Stimulated activated CD8-positive, alpha-beta memory T cell treated with anti-CD3 and anti-CD28 coated beads, Interleukin-15, amount 100 ng/mL, for 4 hours (primary cell): ENCODE measurements around the gene SCN3A.

ENCODE experiments used
- DNase-seq, 2 donors: peaks; one replicate each; pipeline ENCODE4 v3.0.0-alpha.2; 2020; ENCODE audit warnings: low read depth in 2 of 2

Gene SCN3A

DNA sequence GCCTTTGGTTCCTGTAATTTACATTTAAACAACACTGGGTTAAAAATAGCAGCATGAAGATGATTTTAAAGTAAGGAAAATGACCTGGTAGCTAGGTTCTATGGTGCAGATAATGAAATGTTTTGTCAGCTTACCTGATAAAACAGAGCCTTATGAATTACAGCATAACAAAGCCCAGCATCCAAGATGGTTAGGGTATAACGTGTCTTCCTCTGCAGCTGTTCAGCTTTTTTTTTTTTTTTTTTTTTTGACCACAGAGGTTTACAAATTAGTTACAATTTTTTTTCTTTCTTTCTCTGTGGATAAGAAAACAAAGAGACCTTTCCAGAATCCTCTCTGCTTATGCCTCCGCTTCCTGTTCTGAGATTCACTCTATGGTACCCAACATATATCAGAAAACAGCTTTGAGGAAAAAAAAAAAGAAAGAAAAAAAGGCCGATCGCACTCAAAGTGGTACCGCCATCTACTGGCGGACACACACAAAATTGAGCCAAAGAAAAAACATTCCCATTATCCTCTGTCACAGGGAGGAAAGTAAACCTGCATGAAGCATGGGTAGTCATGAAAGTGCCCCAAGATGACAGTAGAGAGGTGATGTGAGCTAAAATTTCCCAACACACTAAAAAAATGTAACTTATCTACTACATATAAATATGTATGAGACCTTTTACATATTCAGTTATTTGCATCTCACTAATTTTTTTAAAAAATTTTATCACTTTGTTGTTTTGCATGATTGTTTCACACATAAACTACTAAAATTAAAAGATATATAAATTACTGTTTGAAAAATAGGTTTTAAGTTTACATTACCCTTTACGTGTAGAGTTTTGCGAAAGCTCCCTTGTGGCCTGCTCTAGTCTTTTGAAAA, at the start of gene SCN3A:
Gene SCN3A (minus strand): TSS at position 362 of the 871 bp plus-strand sequence. CDS start 27,656 bp downstream, outside the sequence.
- no peak for DNase-seq

DNA sequence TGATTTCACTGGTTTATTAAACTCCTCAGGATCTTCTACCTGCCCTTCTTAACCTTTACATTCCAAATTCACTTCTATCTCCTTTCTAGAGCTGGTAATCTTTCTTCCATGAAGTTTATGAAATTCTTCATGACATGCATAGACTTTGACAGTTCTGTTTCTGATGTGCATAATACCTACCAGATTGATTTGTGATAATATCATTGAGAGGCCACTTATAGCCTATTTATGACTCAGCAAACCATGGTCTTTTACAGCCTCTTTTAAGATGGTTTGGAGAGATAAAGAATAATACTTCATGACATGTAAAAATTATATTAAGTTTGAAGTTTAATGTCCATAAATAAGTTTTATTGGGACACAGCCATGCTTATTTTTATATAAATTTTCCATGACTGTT, 49.3 kb upstream of the SCN3A start:
- no peak for DNase-seq

DNA sequence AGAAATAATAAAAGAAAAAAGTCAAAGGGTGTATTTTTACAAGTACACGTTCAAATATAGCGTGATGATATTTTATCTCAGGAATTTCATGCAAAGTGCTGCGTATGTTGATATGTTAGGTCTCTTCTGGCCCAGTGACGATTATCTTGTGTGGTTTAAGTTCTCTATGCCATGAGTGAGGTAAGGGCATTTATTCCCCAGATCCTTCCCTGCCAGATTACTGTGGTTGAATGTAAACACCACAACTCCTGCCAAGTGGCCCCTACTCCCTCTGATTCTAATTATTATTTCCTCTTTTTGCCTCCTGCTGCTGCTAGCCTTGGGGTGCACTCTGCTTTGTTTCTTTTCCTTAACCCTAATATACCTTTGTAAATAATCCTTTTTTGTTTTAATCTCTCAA, 47.5 kb upstream of the SCN3A start:
- no peak for DNase-seq

DNA sequence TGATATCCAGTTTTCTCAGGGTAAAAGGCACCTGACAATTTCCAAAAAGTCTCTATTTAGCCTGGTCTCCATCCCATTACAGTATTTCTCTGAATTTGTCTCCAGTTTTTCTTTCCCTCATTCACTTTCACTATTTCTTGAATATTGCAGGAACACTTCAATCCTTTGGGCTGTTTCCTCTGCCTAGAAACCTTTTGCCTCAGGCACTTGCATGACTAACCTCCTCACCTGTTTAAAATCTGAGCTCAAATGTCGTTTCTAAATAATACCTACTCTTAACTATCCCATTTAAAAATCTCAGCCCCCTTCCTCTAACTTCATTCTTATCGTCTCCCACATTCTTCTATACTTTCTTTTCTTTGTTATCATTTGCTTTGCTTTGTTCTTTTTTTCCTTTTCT, 44.4 kb upstream of the SCN3A start:
- no peak for DNase-seq

DNA sequence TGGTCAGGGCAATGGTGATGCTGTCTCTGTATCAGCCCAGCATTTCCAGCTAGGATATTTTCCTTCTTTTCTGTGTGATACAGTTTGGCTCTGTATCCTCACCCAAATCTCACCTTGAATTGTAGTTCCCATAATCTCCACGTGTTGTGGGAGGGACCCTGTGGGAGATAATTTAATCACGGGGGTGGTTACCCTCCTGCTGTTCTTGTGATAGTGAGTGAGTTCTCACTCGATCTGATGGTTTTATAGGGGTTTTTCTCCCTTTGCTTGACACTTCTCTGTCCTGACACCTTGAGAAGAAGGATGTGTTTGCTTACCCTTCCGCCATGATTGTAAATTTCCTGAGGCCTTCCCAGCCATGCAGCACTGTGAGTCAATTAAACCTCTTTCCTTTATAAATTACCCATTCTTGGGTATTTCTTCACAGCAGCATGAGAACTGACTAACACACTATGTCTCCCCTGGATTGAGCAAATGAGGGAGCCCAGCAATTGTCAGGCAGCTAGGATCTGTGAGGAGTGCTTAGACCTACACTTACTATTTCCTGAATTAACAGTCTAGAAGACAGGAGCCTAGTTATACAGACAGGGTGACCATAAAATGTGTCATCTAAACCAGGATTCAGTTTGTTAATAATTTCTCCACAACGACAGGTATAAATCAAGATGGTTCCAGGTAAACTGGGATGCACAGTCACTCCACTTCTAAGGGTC, 41.4 kb upstream of the SCN3A start:
- DNase-seq: no peak

DNA sequence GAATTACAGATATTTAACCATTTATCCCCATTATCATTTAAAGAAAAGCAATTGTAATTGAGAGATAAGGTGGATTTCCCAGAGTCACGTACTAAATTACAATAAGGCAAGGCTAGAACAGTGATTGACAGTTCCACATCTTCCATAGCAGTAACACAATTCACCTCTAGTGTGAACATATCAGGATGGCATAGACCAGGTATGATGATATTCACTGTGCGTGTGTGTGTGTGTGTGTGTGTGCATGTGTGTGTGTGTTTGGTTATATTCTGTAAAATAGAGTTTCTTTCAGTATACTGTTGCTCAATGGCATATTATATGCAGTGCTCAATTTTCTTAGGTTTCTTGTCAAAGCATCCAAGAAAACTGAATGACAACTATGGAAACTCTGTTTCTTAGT, 37.1 kb upstream of the SCN3A start:
- no peak for DNase-seq

DNA sequence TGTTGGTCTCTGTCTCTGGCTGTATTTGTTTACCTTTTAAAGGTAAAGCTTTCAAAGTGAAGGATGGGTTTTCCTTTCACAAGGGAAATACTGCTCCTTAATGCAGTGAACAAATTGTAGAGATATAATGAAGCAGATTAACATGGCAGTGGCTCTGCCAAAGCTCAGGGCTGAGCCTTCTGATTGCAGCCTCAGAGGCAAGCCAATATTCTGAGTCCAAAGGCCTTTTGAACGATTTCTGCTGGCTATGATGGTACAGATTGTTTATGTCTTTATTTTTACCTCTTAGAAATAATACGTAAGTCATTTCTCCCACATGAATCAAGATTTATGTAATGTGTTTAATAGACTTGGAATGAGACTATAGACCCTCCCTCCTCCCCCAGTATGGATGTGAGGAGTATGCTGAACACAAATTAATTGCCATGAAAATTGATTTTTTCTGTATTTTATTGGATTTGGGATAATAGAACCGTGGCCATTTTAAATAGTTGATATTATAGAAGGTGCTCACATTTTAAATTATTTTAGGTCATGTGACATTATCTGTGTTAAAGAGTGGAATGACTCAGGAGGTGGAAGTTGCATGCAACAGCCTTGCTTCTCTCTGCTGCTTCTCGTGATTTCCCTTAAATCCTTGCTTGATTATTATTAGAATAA, 36.1 kb upstream of the SCN3A start:
- DNase-seq: no peak

DNA sequence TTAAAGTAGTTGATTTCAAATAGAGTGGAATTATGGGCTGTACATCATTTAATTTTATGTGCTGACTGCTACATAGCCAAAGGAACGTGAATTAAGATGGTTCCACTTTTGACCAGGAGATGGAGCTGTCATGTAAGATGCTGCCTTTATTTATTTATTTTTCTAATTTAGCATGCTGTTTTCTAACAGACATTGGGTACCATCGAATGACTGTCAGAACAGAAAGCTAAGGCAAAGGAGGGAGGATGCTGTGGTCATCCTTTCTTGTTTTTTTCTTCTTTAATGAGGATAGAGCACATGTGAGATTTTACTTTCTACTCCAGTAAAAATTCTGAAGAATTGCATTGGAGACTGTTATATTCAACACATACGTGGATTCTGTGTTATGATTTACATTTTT, 35.4 kb upstream of the SCN3A start, which contains the start of gene SCN2A:
Gene SCN2A (plus strand): TSS at position 185 of the 400 bp plus-strand sequence. CDS start 56,410 bp downstream, outside the sequence.
- no peak for DNase-seq

DNA sequence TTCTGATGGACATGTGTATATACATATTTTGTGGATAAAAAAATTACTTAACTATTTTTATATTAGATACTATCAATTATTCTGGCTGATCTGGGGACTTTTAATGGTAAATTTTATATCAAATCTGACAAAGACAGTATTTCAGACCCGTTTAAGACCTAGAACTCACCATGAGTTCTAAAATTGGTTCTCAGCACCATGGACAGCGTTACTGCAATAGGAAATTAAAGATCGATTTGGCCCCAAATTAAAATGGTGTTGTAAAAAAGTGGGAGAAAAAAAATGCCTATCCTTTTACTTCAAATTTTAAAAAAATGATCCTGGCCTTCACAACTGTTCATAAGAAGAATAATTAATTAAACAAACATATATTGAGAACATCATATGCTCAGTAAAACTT, 34.4 kb upstream of the SCN3A start:
- DNase-seq: no peak

DNA sequence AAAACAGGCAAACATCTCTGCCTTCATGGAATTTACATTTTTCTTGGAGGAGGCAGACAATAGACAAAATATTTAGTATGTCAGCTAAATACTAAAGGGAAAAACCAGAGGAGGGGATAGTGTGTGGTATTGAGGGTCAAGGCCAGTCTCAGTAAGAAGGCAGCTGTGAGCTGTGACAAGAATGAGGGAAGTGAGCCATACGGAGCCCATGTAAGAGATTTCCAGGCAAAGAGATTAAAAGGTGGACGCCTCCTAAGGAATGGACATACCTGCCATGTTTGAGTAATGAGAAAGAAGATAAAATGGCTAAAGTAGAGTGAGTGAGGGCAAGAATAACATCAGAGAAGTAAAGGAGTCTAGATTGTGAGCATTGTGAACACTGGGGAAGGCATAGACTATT, 33.2 kb upstream of the SCN3A start:
- no peak for DNase-seq

DNA sequence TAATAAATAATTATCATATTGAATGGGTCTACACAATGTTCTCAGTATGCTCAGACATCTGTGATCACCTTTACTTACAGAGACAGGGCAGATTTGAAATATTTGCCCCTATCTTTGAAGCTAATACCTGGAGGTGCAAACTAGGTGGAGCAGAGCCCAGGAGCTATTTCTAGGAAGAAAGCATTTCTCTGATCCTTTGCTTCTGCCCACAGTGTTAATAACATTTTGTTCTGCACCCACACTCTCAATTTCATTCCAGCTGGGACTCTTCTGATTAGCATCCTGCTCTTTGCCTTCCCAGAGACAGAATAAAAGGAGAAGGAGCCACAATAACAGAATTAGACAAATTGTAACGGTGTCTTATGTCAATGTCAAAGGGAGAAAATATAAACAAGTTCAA, 23.7 kb upstream of the SCN3A start:
- DNase-seq: no peak

DNA sequence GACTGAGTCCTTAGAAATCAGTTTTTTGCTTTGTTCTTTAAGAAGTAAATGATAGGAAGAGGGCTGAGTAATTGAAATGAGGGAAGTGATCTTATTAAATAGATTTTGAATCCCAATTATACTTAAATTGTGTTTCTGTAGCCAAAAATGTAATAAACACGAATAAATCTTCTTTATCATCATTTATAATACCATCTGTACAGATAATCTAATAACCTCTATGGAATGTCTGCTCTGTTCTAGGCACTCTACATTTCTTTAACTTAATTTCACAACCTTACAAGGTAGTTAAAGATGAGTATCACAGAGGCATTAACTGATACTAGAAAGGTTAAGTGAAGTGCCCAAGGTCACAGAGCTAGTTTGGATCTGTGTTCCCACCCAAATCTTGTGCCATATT, 21.1 kb upstream of the SCN3A start:
- DNase-seq: no peak

DNA sequence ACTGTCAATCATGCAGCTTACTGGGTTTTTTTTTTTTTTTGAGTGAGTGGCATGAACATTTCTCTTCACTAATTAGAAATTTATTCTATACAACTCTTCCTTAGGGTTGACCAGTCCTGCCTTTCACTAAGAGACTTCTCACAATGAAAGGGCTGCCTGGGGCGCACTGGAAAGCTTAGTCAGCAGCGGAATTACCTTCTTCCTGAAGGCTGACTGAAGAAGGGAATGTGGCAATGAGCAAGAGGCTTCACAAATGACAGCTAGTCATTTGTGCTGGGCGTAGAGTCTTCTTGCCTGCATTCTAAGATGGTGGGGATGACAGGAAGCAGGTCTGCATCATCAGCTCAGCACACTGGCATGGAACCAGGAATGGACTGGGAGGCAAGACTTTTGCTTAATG, 15.6 kb upstream of the SCN3A start:
- DNase-seq: no peak

DNA sequence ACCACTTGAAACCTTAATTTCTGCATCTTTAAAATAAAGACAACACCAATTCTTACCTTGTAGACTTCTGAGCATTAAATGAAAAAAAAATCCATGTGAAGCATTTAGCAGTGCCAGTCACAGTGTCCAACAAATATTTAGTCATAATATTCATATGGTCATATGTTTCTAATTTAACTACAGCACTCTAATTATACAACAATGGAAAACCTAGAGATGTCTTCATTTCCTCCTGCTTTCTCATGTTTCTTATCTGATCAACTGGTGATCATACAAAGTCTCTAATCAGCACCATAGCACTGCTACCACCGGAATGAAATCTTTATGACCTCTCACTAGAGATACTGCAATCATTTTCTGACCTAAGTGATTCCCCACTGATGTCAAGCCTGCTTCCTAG, 10.2 kb upstream of the SCN3A start:
- DNase-seq: no peak

DNA sequence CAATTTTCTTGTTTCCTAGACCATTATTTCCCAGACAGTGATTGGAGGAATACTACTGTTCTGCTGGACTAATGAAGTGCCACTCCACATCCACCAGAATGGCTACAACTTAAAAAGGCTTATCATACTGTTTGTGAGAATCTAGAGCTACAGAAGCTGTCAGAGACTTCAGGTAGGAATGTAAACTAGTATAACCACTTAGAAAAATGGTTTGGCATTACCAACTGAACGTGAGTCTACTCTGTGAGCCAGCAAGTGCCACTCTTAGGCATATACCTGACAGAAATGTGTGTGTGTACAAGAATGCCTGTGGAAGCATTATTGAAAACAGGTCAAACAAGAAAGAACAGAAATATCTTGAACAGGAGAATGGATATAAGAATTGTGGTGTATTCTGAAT, 4.2 kb upstream of the SCN3A start:
- no peak for DNase-seq

DNA sequence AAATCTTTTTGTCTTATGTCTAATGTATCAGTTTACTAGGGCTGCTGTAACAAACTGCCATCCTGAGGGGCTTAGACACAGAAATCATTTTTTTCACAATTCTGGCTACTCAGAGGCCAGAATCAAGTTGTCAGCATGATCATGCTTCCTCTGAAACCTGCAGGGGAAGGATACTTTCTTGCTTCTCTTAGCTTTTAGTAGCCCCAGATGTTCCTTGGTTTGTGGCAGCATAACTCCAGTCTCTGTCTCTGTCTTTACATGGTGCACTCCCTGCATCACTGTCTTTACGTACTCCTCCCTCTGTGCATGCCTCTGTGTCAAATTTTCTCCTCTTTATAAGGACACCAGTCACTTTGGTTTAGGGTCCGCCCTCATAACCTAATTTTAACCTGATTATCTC, 2.0 kb upstream of the SCN3A start:
- no peak for DNase-seq

DNA sequence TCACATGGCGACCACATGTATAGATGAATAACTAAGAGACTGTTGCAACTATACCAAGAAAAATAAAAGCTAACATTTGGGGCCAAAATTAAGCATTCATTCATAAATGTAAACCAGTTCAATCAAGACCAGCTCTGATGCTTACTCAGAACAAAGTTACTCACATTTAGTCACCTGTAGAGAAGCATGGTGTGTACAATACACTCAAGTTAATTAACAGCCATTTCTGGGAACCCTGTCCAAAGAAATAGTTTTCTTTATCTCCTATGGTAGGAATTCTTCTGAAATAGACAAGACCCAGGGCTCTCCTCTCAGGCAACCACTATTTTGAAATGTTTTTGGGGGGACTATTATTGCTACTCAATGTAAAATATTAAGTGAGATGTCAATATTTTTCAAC, 1.6 kb downstream of the SCN3A start:
- DNase-seq: no peak

DNA sequence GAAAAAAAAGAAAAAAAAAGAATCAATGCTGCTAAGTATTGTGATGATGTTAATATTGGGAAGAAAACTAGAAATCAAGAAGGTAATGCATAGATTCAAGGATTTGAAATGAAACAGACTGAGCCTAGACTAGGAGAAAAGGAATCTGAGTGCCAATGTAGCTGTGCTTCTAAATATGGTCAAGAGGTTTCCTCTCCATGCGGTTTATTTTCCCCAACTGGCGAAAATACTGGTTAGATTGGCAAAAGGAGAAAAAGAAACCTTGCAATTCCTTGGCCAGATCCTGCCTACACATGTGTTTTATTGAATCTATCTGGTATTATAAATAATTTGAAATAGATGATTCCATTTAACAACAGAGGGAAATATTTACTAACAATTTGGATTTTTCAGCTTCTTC, 5.7 kb downstream of the SCN3A start:
- no peak for DNase-seq

DNA sequence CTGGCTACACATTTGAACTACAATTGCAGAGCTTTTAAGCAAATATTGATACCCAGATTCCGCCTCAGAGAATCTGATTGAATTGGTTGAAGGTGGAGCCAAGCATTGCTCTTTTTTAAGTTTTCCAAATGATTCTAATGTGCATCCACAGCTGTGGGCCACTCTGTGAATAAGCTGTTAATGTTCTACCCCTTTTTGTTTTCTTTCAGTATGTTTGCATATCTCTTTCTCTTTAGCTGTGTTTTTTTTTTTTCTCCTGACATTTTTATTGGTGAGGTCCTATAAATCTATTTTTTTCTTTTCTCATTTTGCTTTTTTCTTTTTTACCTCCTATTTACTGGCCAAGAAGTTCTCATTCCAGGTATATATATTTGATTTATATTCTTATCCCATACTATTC, 6.5 kb downstream of the SCN3A start:
- DNase-seq: no peak

DNA sequence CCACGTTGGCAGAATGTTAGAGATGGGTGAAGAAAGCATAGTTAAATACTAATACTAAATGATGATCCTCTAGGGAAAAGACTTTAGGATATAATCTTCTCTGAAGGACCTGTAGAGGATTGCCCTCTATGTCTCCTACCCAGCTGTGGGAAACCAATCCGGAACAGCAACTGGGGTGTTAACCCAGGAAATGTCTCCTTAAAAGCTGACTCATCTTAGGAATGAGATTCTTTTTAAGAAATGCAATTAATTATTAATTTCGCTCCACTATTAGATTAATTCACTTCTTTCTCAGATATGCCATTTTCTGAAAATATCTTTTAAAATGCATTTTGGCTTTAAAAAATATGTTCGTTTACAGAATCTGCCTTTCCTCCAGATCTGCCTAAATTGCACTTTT, 7.4 kb downstream of the SCN3A start:
- no peak for DNase-seq

DNA sequence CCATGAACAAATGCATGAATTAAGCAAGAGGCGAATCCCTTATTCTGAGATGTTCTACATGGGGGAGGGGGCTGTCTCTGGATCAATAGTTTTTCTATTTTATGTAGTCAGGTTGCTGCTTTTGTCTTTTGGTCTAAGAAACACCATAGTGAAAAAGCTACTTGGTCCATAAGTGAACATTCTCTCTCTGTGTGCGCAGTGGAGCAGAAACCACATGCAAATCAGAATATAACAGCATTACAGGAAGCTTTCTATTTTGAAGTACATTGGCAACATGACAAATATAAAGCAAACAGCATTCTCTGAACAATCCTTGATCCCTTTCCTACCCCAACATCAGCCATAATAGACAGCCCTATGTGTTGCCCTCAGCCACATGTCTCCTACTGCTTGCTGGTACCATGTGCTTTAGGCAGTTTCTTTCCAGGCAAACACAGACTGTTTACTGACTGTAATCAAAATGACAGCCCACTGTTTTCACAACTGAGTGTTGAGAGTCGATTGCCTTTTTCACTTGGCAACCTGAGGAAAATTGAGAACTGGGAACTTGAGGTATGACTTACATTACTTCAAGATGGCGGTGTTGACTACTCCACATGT, 10.6 kb downstream of the SCN3A start:
- no peak for DNase-seq

DNA sequence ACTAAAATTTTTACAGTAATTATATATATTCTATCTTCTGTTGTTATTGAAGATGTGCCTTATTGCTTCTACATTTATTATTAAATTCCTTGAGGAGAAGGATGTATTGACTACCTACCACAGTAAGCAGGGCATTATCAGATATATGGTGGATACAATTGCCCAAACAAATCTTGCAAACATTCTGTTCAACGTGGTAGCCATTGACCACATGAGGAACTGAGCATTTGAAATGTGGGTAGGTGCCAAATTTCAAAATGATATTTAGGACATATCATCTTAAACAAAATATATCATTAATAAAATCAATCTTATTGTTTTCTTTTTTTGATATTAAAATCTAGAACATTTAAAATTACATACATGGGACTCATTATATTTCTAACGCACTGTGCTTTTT, 11.1 kb downstream of the SCN3A start:
- no peak for DNase-seq
